DND-41 (cell line): ENCODE data around the gene PRPF38B.

ENCODE experiments used
- ATAC-seq: fragments of 200-7000 bp; cut with Tn5 transposase; 3 replicates; pipeline ENCODE4 v1.9.1; 2021; ENCODE audit warnings: low read depth; ENCODE audit not compliant: insufficient read depth
- DNase-seq: peaks from one replicate; pipeline ENCODE4 v3.0.0-alpha.2; 2020
- H2AFZ ChIP-seq: 2 replicates; pipeline ENCODE4 v1.6.0; 2012; ENCODE audit warnings: low read depth, low read length
- H3K27ac ChIP-seq: 2 replicates; pipeline ENCODE4 v1.5.1; 2012; ENCODE audit warnings: low read length, inconsistent platforms
- H3K27me3 ChIP-seq: fragments of 200-600 bp; sonication (generic); 2 replicates; pipeline ENCODE4 v1.6.0; 2012; ENCODE audit warnings: low read length, mild to moderate bottlenecking, inconsistent platforms; ENCODE audit not compliant: insufficient read depth, poor library complexity
- H3K36me3 ChIP-seq: 2 replicates; pipeline ENCODE4 v1.5.1; 2012; ENCODE audit warnings: low read length, inconsistent platforms; ENCODE audit not compliant: insufficient read depth
- H3K4me1 ChIP-seq: 2 replicates; pipeline ENCODE4 v1.5.1; 2012; ENCODE audit warnings: mild to moderate bottlenecking, low read length; ENCODE audit not compliant: insufficient read depth
- H3K4me2 ChIP-seq: 2 replicates; pipeline ENCODE4 v1.6.0; 2012; ENCODE audit warnings: mild to moderate bottlenecking, moderate library complexity, low read length, inconsistent platforms; ENCODE audit not compliant: insufficient read depth
- H3K4me3 ChIP-seq, 2 experiments: fragments of 200-600 bp in 1 of 2; shearing (Covaris generic) in 1 of 2; 2 replicates each; pipeline ENCODE4 v1.5.1; 2012 to 2016; ENCODE audit warnings: inconsistent platforms in 2 of 2, low read length in 2 of 2, mild to moderate bottlenecking in 2 of 2, low read depth in 1 of 2, moderate library complexity in 1 of 2
- H3K79me2 ChIP-seq: 2 replicates; pipeline ENCODE4 v1.6.0; 2012; ENCODE audit warnings: low read length, inconsistent platforms; ENCODE audit not compliant: insufficient read depth
- H3K9ac ChIP-seq: 2 replicates; pipeline ENCODE4 v1.6.0; 2012; ENCODE audit warnings: low read depth, mild to moderate bottlenecking, inconsistent platforms, low read length, moderate library complexity
- H3K9me3 ChIP-seq: 2 replicates; pipeline ENCODE4 v1.5.1; 2012; ENCODE audit warnings: low read length, moderate library complexity, mild to moderate bottlenecking, inconsistent platforms; ENCODE audit not compliant: insufficient read depth, severe bottlenecking
- H4K20me1 ChIP-seq: 2 replicates; pipeline ENCODE4 v1.6.0; 2012; ENCODE audit warnings: low read length; ENCODE audit not compliant: insufficient read depth
- EZH2 ChIP-seq: IDR thresholded peaks from 3 replicates; pipeline ENCODE4 v1.6.1; 2012; ENCODE audit warnings: borderline replicate concordance, low read depth, mild to moderate bottlenecking, moderate library complexity, low read length, inconsistent platforms; ENCODE audit not compliant: severe bottlenecking
- TF ChIP-seq, protein P1 (sequence below): IDR thresholded peaks from 2 replicates; pipeline ENCODE4 v1.5.1; 2012; ENCODE audit warnings: borderline replicate concordance, low read length, moderate library complexity, mild to moderate bottlenecking; ENCODE audit not compliant: poor library complexity, severe bottlenecking; ENCODE audit errors: extremely low read depth

PRPF38B gene

DNA sequence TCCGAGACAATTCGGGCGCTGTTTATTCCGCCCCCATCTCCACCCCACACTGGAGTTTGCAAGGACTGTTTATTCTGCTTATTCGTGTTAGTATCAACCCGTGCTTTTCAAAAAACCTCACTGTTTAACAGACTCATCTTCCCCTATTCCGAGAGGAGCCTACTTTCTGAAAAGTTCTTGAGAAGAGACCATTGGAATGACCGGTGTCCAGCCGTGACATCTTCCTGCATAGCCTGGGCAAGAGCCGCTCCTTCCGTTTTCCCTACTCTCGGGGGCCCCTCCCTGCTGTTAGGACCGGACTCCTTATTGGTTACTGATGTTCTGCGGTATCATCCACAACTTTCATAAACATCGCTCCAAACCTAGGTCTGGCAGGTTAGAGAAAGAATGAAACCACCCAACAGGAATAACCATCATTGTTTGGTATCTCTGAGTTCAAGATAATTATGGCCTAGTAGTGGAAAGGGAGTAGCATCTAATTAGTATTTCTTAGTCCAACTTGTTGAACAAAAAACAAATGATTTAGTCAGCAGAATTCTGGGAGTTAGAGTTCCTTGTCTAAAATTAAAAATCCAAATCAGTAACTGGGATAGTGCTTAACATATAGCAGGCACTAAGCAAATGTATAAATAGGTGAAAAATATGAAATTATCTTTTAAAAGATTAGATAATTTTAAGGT lies 55.2 kb downstream of the PRPF38B start:
- H2AFZ ChIP-seq, result peak overlapping the region; percentile 87
- no peaks in the 10 kb centered on the region for H3K9me3 ChIP-seq
- peak overlapping the region; percentile 77 for H3K9ac ChIP-seq
- H3K27me3 ChIP-seq, result no peaks in the 10 kb centered on the region
- H3K4me2 ChIP-seq, result peak overlapping the region; percentile 77
- H3K36me3 ChIP-seq, result peaks cover 9% of the 10 kb centered on the region
- DNase-seq, result peak; percentile 62
- H3K27ac ChIP-seq, result peak overlapping the region; percentile 91
- peaks cover 44% of the 10 kb centered on the region for H3K79me2 ChIP-seq
- TF ChIP-seq, protein P1, sequence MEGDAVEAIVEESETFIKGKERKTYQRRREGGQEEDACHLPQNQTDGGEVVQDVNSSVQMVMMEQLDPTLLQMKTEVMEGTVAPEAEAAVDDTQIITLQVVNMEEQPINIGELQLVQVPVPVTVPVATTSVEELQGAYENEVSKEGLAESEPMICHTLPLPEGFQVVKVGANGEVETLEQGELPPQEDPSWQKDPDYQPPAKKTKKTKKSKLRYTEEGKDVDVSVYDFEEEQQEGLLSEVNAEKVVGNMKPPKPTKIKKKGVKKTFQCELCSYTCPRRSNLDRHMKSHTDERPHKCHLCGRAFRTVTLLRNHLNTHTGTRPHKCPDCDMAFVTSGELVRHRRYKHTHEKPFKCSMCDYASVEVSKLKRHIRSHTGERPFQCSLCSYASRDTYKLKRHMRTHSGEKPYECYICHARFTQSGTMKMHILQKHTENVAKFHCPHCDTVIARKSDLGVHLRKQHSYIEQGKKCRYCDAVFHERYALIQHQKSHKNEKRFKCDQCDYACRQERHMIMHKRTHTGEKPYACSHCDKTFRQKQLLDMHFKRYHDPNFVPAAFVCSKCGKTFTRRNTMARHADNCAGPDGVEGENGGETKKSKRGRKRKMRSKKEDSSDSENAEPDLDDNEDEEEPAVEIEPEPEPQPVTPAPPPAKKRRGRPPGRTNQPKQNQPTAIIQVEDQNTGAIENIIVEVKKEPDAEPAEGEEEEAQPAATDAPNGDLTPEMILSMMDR, result no peak
- TF ChIP-seq EZH2, result no peak
- peaks cover 32% of the 10 kb centered on the region for H3K4me1 ChIP-seq
- ATAC-seq, result peak; percentile 49
- peak overlapping the region; percentile 67 to 75 for H3K4me3 ChIP-seq
- peaks cover 11% of the 10 kb centered on the region; the same call in 1 of the 2 replicates for H4K20me1 ChIP-seq

DNA sequence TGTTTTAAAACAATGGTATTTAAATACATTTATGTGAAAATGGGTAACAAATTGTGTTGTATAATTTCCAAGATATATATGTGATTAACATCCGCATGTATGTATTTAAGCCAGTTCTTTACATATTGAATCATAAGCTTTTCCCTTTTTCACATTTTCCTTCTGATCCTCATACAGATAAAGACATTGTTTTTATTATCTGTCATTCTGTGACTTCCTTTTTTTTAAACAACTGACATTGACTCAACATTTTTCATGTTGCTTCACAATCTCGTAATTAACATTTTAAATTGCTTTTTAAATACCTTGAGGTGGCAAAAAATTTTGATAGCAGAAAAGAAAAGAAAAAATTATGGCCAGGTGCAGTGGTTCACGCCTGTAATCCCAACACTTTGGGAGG lies 55.8 kb downstream of the PRPF38B start:
- no peak overlapping the region for H3K27ac ChIP-seq
- H2AFZ ChIP-seq, result no peak overlapping the region
- H3K9ac ChIP-seq, result peak overlapping the region; percentile 77; the same call in 1 of the 2 replicates
- H3K9me3 ChIP-seq, result no peaks in the 10 kb centered on the region
- peak overlapping the region in 1 of 2 experiments; percentile 67; a peak in 1 of 4 replicates for H3K4me3 ChIP-seq
- peaks cover 46% of the 10 kb centered on the region for H3K79me2 ChIP-seq
- H4K20me1 ChIP-seq, result peaks cover 11% of the 10 kb centered on the region; the same call in 1 of the 2 replicates
- TF ChIP-seq, protein P1, result no peak
- no peak for TF ChIP-seq EZH2
- peaks cover 32% of the 10 kb centered on the region for H3K4me1 ChIP-seq
- DNase-seq (no peak), ATAC-seq (no peak)
- peak overlapping the region; percentile 77; the same call in 1 of the 2 replicates for H3K4me2 ChIP-seq
- no peaks in the 10 kb centered on the region for H3K27me3 ChIP-seq
- peaks cover 14% of the 10 kb centered on the region for H3K36me3 ChIP-seq

DNA sequence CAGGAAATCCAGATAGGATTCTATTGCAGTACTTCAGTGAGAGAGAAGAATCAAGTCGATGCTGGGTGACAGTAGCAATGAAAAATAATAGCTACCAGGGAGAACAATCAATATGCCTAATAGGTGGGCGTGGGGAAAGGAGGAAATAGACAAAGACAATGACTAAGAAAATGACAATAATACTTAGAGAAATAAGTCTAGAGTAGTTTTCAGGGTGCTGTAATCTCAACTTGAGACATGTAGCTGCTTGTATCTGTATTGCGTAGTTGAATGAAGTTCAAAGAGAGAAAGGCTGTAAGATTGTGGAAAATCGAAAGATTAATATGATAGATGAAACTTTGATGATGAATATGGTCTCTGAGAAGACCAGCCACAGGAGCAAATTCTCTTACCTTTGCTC lies 57.0 kb downstream of the PRPF38B start:
- DNase-seq, result no peak
- no peak for TF ChIP-seq EZH2
- TF ChIP-seq, protein P1, result no peak
- ATAC-seq, result no peak
- Histone ChIP-seq H2AFZ (no peak overlapping the region), H3K4me1 (peaks cover 32% of the 10 kb centered on the region), H4K20me1 (peaks cover 11% of the 10 kb centered on the region; the same call in 1 of the 2 replicates), H3K36me3 (peaks cover 19% of the 10 kb centered on the region), H3K27ac (no peak overlapping the region), H3K79me2 (peaks cover 46% of the 10 kb centered on the region), H3K9me3 (no peaks in the 10 kb centered on the region), H3K27me3 (no peaks in the 10 kb centered on the region), H3K9ac (no peak overlapping the region), H3K4me3 (no peak overlapping the region), H3K4me2 (0 out of 2 replicates have a peak overlapping the region, but pooled peaks have one; percentile 17)
